Measurements from ENCODE around the gene GRK1.

Gene GRK1

GRCh38 chr13:113763254-113763653 is 96.2 kb downstream of the GRK1 start:
- no peak for DNase-seq

- no peak for DNase-seq
Observed at GRCh38 chr13:113763961-113764792, 97.2 kb downstream of the GRK1 start.

- DNase-seq, result no peak
Observed at GRCh38 chr13:113764793-113765563, 98.0 kb downstream of the GRK1 start.

- no peak for DNase-seq
Observed at GRCh38 chr13:113765564-113765910, 98.5 kb downstream of the GRK1 start.

GRCh38 chr13:113766035-113766800 is 99.2 kb downstream of the GRK1 start:
- DNase-seq, result no peak

GRCh38 chr13:113767366-113767765 is 100.3 kb downstream of the GRK1 start:
- DNase-seq, result no peak

GRCh38 chr13:113768018-113768905 is 101.2 kb downstream of the GRK1 start:
- no peak for DNase-seq

- DNase-seq, result no peak
Observed at GRCh38 chr13:113769106-113769505, 102.1 kb downstream of the GRK1 start.

- DNase-seq, result no peak
Observed at GRCh38 chr13:113769881-113770280, 102.9 kb downstream of the GRK1 start.

- no peak for DNase-seq
Observed at GRCh38 chr13:113770441-113770840, 103.4 kb downstream of the GRK1 start.

GRCh38 chr13:113770937-113771336 is 103.9 kb downstream of the GRK1 start:
- DNase-seq, result no peak

- DNase-seq, result no peak
Observed at GRCh38 chr13:113771709-113772331, 104.8 kb downstream of the GRK1 start.

- no peak for DNase-seq
Observed at GRCh38 chr13:113774177-113775107, 107.4 kb downstream of the GRK1 start.

- DNase-seq, result no peak
Observed at GRCh38 chr13:113775451-113776145, 108.6 kb downstream of the GRK1 start.

GRCh38 chr13:113776231-113777125 is 109.5 kb downstream of the GRK1 start:
- DNase-seq, result no peak

- no peak for DNase-seq
Observed at GRCh38 chr13:113777311-113778260, 110.6 kb downstream of the GRK1 start.

GRCh38 chr13:113781571-113781970 is 114.6 kb downstream of the GRK1 start:
- no peak for DNase-seq

- no peak for DNase-seq
Observed at GRCh38 chr13:113782472-113782871, 115.5 kb downstream of the GRK1 start.
